GM18526 (cell line): ENCODE results near the gene KIF26B.

Experiments used
- POLR2A ChIP-seq: IDR thresholded peaks from 3 replicates; pipeline ENCODE4 v1.6.1; 2011; ENCODE audit not compliant: insufficient read length; ENCODE audit errors: extremely low read depth

Gene KIF26B

DNA sequence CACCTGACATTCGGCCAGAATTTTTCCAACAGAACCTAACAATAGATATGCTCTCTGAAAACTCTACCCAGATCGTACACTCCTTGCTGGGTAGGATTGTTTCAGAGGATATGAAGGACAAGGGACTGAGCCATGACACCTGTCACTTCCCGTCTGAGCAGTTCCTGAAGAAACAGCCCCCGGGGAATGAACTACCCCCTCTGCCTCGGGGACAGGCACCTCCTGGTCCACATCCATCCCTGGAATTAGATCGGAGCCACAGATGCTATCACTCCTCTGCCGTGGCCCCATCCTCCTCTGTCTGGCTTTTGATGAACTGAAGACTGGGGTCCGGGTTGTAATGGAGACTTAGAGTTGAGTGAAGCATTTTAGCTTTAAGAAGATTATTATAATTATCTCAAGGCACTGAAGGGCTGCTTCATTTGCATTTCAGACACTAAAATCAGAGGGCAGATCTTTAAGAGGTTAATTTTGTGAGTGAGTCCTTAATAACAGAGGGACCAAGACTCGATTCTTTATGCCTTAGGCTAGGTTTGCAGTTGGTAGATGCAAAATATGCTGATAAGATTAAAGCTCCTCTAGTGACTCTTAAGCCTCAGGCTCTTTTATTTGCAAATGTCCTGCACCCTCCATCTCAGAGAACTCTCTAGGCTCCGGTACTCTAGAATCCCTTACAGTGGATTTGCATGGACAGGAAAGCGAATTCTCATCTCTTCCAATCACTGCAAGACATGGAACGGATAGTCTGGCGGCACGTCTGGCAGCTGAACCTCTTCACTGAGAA is 333.8 kb downstream of the KIF26B start:
- no peak for TF ChIP-seq POLR2A

GRCh38 chr1:245489838-245490237 is 335.1 kb downstream of the KIF26B start:
- no peak for TF ChIP-seq POLR2A

- no peak for TF ChIP-seq POLR2A
These were observed 338.2 kb downstream of the KIF26B start for GRCh38 chr1:245493029-245493428.

GRCh38 chr1:245495681-245496080 is 340.9 kb downstream of the KIF26B start:
- no peak for TF ChIP-seq POLR2A

- TF ChIP-seq POLR2A, result no peak
These were observed 345.8 kb downstream of the KIF26B start for GRCh38 chr1:245500546-245500945.

DNA sequence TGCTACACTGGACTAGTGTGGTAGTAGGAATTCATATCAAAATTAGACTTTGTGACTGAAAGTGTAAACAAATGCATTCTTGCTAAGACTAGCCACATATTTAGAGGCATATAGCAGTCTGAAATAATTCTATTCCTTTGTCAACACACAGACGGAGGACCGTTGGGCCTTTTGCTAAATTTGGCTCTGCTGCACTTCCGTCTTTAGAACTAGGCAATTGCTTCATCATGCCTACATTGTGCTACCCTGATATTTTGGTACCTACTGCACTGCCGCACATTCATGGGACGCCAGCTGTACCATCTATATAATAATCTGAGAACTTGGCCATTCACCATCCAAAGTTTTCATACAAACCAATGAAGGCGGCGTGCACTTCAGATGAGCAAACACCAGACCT is 346.8 kb downstream of the KIF26B start:
- no peak for TF ChIP-seq POLR2A

GRCh38 chr1:245503548-245503947 is 348.8 kb downstream of the KIF26B start:
- no peak for TF ChIP-seq POLR2A

- TF ChIP-seq POLR2A, result no peak
These were observed 355.4 kb downstream of the KIF26B start for GRCh38 chr1:245510144-245510543.

DNA sequence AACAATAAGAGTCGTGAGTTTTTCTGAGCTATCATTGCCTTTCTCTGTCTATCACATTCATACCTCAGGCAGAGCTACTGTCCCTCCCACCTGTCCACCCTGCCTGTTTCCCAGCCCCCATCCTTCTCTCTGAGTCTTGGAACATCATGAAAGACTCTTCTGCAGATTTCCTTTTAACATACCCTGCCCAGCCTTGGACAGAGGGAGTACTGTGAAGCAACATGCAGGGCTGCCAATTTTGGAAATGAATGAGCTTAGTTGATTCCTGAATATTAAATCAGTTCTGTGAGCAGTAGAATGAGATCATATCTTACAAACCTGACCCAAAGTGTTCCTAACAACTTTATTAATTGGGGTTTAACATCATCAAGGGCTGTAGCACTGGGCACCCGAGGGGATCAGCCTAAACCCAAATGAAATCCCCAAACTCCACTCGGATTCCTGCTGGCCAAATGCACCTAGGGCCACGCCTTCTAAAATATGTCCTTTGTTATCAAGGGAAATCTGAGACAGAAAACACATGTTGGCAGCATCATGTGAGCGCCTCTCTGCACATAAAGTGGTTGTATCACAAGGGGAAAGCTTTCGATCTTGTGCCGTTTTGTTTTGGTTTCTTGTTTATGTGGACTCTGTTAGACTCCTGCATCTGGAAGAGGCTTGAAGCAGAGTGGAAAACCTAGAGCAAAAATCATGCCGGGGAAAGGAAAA is 357.6 kb downstream of the KIF26B start:
- TF ChIP-seq POLR2A, result no peak

- TF ChIP-seq POLR2A, result no peak
These were observed 358.3 kb downstream of the KIF26B start for GRCh38 chr1:245512980-245513578.

- TF ChIP-seq POLR2A, result no peak
These were observed 361.5 kb downstream of the KIF26B start for GRCh38 chr1:245516284-245516759.

DNA sequence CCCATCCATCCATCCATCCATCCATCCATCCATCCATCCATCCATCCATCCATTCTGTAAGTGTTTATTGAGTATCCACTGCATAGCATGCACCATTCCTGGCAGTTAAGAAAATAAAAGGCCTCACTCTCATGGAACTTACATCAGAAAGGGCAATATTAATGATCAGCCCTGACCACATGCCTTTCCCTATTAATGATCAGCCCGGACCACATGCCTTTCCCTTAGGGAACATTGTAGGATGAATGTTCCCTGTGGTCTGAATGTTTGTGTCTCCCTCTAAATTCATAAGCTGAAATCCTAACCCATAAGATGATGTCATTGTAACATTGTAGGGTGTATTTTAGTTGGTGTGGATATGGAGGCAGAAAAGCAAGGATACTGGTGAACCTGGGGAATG is 365.8 kb downstream of the KIF26B start:
- TF ChIP-seq POLR2A, result no peak

DNA sequence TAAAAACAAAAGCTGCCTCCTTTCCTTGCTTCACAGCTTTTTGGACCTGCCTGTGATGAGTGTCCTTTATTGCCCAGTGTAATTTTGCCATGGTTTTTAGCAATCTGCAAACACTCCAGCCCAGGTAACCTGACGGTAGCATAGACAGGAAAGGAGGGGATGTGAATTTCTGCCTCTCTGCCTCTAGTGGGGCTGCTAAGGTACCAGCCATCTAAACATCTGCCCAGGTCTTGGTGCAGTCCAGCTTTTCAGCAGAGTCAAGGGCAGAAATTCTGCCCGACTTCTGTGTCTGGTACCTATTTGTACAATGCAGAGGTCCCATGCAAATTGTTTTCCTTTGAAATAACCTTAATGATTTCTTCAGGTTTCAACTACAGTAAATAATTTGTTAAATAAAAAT is 371.4 kb downstream of the KIF26B start:
- no peak for TF ChIP-seq POLR2A

DNA sequence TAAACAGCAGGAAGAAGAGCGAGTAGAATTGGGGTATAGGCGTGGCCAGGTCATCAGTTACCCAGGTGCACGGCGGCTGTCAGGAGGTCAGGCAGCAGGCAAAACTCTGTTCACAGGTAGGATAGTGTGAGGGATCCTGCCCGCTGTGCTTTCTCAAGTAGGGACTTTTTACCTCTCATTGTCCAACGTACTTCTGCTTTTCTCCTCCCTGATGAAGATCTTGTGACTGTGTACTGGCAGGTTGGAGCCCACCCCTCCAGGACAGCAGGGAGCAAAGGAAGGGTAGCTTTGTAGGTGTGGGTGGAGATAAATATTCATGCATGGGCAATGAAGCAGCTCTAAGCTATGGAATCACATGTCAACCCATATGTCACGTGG is 373.5 kb downstream of the KIF26B start:
- TF ChIP-seq POLR2A, result no peak

DNA sequence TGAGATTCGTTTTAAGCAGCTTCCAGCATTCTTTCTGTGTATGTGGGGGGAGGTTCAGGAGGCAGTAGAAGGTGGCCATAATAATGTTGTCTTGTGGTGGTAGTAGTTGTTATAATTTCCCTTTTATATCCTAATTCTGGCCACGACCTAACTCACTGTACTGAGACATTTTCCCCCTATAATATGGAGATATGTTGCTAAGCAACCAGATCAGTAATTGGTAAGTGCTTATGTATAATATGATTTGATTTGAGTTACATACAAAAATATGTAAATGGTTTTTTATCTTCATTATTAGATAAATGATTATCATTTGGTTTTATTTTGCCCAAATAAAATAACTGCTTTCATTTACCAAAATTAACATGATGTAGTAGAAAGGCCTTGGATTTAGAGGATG is 376.2 kb downstream of the KIF26B start:
- no peak for TF ChIP-seq POLR2A

GRCh38 chr1:245537992-245538391 is 383.2 kb downstream of the KIF26B start:
- TF ChIP-seq POLR2A, result no peak

DNA sequence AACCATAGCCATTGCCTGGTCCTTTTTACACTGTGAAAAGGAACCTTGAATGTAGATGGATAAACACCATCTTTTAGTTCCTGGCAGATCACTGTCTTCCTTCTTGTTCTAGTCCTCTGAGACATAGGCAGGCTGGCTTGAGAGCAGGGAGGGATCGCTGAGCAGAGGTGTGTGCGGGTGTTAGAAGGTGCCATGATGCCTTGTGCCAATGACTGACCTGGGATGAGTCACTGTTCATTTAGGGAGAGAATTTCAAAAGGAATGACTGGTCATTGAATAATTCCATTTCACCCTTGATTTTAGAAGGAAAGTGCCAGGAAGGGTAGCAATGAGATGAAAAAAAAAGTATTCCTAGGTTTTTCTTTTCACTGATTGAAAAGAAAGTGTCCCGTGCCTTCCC is 383.9 kb downstream of the KIF26B start:
- no peak for TF ChIP-seq POLR2A

- TF ChIP-seq POLR2A, result no peak
These were observed 386.6 kb downstream of the KIF26B start for GRCh38 chr1:245541369-245541768.
